ENCODE results near the gene HYPK. TPM values are rescaled to one million over a fixed set of nuclear protein-coding genes. Genes with fewer than 3 reads are reported as not detected.
"Not testable (repeated sequence)": the region's sequence is repeated elsewhere in the genome, so short reads cannot be mapped to it uniquely, and the experiment has no call there.

The HYPK gene
- total RNA-seq, 1 donor from 2014 or later, result 11.3 TPM

- peaks cover 55% of the 10 kb centered on the region for H3K36me3 ChIP-seq
- no peak overlapping the region for H3K27ac ChIP-seq
- DNase-seq (no peak), ATAC-seq (no peak)
- intact Hi-C loops (cut with DNase I), result no loop called here
- no peaks in the 10 kb centered on the region for H3K9me3 ChIP-seq
- H3K27me3 ChIP-seq, result no peaks in the 10 kb centered on the region
- H3K4me1 ChIP-seq, result peaks cover 51% of the 10 kb centered on the region
- no peak overlapping the region for H3K4me3 ChIP-seq
- TF ChIP-seq, protein P1, sequence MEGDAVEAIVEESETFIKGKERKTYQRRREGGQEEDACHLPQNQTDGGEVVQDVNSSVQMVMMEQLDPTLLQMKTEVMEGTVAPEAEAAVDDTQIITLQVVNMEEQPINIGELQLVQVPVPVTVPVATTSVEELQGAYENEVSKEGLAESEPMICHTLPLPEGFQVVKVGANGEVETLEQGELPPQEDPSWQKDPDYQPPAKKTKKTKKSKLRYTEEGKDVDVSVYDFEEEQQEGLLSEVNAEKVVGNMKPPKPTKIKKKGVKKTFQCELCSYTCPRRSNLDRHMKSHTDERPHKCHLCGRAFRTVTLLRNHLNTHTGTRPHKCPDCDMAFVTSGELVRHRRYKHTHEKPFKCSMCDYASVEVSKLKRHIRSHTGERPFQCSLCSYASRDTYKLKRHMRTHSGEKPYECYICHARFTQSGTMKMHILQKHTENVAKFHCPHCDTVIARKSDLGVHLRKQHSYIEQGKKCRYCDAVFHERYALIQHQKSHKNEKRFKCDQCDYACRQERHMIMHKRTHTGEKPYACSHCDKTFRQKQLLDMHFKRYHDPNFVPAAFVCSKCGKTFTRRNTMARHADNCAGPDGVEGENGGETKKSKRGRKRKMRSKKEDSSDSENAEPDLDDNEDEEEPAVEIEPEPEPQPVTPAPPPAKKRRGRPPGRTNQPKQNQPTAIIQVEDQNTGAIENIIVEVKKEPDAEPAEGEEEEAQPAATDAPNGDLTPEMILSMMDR (IDR thresholded peaks at IDR 0.05), result no peak
Observed at GRCh38 chr15:43796566-43796965, 3.8 kb upstream of the HYPK start.

DNA sequence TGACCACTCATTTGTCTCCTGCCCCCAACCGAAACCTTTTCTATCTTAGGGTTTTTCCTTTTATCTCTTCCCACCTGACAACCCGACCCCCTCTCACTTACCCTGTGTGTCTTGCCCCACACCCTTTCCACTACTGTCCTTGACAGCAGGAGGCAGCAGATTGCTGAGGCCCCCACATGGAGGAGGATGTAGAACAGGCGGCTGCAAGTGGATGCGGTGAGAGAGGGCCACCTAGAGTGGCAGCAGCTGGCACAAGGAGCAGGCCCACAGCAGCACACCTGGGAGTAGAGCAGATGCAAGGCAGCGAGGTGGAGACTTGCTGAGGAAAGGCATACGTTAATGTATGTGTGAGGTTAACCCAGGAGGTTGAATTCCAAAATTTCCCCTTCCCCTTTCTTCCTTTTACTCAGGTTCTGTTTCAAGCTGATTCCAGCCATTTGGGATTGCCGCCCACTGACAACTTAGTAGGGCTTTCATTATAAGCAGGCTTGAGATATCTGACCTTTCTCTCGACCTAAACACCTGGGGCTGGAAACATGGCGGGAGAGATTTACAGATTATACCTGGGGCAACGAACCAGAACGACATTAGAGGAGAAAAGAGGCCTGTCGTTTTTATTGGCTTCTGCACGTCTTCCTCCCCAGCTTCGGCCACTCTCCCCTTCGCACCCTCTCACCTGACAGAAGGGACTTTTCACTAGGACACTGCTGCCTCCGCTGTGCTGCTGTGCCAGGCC is 1.0 kb upstream of the HYPK start:
- H3K27me3 ChIP-seq, result no peaks in the 10 kb centered on the region
- intact Hi-C loops (cut with DNase I), result no loop called here
- no peak for DNase-seq
- H3K27ac ChIP-seq, result peak overlapping the region; percentile 87
- TF ChIP-seq, protein P1 (IDR thresholded peaks at IDR 0.05), result no peak
- H3K9me3 ChIP-seq, result no peaks in the 10 kb centered on the region
- H3K4me1 ChIP-seq, result peaks cover 39% of the 10 kb centered on the region
- peaks cover 70% of the 10 kb centered on the region for H3K36me3 ChIP-seq
- no peak overlapping the region for H3K4me3 ChIP-seq
- no peak for ATAC-seq

GRCh38 chr15:43799945-43800285 is 484 bp upstream of the HYPK start, which contains the start of gene SERINC4:
TSS of gene SERINC4 (minus strand) at chr15:43800220. CDS start at chr15:43799986, 234 bp downstream.
- Histone ChIP-seq H3K27me3 (no peaks in the 10 kb centered on the region), H3K36me3 (peaks cover 70% of the 10 kb centered on the region), H3K27ac (peak within 1 kb of the TSS; percentile 87), H3K4me1 (peaks cover 33% of the 10 kb centered on the region), H3K9me3 (no peaks in the 10 kb centered on the region), H3K4me3 (peak within 1 kb of the TSS; percentile 96)
- ATAC-seq, result peak; percentile 1
- intact Hi-C loops (cut with DNase I), result no loop called here
- DNase-seq, result peak; percentile 23
- TF ChIP-seq, protein P1 (IDR thresholded peaks at IDR 0.05), result no peak

DNA sequence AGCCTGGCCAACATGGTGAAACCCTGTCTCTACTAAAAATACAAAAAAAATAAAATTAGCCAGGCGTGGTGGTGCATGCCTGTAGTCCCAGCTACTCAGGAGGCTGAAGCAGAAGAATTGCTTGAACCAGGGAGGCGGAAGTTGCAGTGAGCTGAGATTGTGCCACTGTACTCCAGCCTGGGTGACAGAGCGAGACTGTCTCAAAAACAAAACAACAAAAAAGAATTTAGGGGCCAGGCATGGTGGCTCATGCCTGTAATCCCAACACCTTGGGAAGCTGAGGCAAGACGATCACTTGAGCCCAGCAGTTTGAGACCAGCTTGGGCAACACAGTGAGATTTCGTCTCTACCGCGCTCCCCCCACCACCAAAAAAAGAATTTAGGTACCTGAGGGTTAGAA is 2.3 kb downstream of the HYPK start:
- ATAC-seq; DNase-seq; H3K9me3 ChIP-seq; H3K27me3 ChIP-seq; H3K27ac ChIP-seq; H3K4me3 ChIP-seq; intact Hi-C loops (cut with DNase I): not testable (repeated sequence)
- Histone ChIP-seq H3K36me3 (peaks cover 79% of the 10 kb centered on the region), H3K4me1 (peaks cover 25% of the 10 kb centered on the region)

DNA sequence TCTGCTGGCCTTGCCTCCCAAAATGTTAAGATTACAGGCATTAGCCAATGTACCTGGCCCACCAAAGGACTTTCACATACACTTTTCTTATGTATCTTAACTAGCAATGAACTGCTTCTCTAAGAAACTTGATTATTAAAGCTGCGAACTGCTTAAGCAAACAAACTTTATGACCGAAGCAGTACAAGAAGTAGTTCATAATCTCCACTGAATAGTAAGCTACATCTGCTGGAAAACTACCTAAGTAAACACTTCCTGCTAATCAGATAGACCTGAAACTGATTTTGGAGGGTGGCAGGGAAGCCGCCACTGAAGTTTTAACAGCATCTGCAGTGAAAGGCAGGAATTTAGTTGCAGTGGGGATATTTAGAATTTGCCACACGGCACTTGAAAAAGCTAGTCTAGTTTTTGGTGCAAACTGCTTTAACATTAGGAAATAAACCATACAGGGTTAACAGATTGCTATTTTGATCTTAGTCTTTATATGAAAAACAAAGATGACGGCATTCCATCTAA is 8.1 kb downstream of the HYPK start:
- Histone ChIP-seq H3K4me1 (no peaks in the 10 kb centered on the region), H3K9me3 (no peaks in the 10 kb centered on the region), H3K27ac (no peak overlapping the region), H3K36me3 (peaks cover 99% of the 10 kb centered on the region), H3K27me3 (no peaks in the 10 kb centered on the region), H3K4me3 (no peak overlapping the region)
- ATAC-seq, result no peak
- TF ChIP-seq, protein P1 (IDR thresholded peaks at IDR 0.05), result no peak
- intact Hi-C loops (cut with DNase I), result no loop called here
- no peak for DNase-seq

GRCh38 chr15:43808960-43809678 is 8.7 kb downstream of the HYPK start:
- Histone ChIP-seq H3K27ac (no peak overlapping the region), H3K27me3 (no peaks in the 10 kb centered on the region), H3K9me3 (no peaks in the 10 kb centered on the region), H3K4me1 (no peaks in the 10 kb centered on the region), H3K36me3 (peaks cover 99% of the 10 kb centered on the region), H3K4me3 (no peak overlapping the region)
- ATAC-seq (peak; percentile 77), DNase-seq (no peak)
- intact Hi-C loops (cut with DNase I), result no loop called here
- TF ChIP-seq, protein P1 (IDR thresholded peaks at IDR 0.05), result no peak

DNA sequence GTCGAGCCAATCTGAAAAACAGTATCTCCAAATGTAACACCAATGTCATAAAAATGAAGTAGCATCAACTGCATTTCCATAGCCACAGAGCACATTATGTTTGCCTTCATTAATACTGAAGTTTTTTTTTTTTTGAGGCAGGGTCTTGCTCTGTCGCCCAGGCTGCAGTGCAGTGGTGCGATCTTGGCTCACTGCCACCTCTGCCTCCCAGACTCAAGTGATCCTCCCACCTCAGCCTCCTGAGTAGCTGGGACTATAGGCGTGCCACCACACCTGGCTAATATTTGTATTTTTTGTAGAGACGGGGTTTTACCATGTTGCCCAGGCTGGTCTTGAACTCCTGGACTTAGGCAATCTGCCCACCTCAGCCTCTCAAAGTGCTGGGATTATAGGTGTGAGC is 14.7 kb downstream of the HYPK start:
- H3K4me3 ChIP-seq; H3K27ac ChIP-seq; DNase-seq; intact Hi-C loops (cut with DNase I); H3K4me1 ChIP-seq; H3K27me3 ChIP-seq; ATAC-seq; H3K9me3 ChIP-seq: not testable (repeated sequence)
- peaks cover 79% of the 10 kb centered on the region for H3K36me3 ChIP-seq

Measured in upper lobe of right lung (tissue), 1 donor.